HepG2 (cell line): ENCODE measurements around the gene TBX6. TPM values are rescaled to one million over a fixed set of nuclear protein-coding genes. Genes with fewer than 3 reads are reported as not detected.

Experiments
- AGO2 ChIP-seq: fragments of 200-400 bp; formaldehyde crosslinking; optimal IDR thresholded peaks from 2 replicates; pipeline ENCODE3; 2017; ENCODE audit warnings: mild to moderate bottlenecking, low read depth, low read length, moderate library complexity
- FOXP4 ChIP-seq: sonication (generic); formaldehyde crosslinking; IDR thresholded peaks from 2 replicates; pipeline ENCODE4 v1.4.0; 2020; ENCODE audit warnings: missing genetic modification reagents
- NAIF1 ChIP-seq: sonication (generic); formaldehyde crosslinking; IDR thresholded peaks from 2 replicates; pipeline ENCODE4 v1.5.0; 2020; ENCODE audit warnings: mild to moderate bottlenecking, missing genetic modification reagents, borderline replicate concordance
- RBFOX2 ChIP-seq: fragments of 200-400 bp; formaldehyde crosslinking; IDR thresholded peaks from 2 replicates; pipeline ENCODE4 v1.6.1; 2017; ENCODE audit warnings: low read depth, mild to moderate bottlenecking, low read length
- SIN3A ChIP-seq: IDR thresholded peaks from 2 replicates; pipeline ENCODE4 v1.6.1; 2011; ENCODE audit warnings: low read depth, mild to moderate bottlenecking, control low read depth, low read length, borderline replicate concordance
- ZMAT3 ChIP-seq: sonication (generic); formaldehyde crosslinking; conservative IDR thresholded peaks from 2 replicates; pipeline ENCODE4 v1.7.0; 2021; ENCODE audit warnings: missing genetic modification reagents
- ZMYM2 ChIP-seq: sonication (generic); formaldehyde crosslinking; IDR thresholded peaks from 2 replicates; pipeline ENCODE4 v1.8.0; 2022; ENCODE audit warnings: mild to moderate bottlenecking, missing genetic modification reagents
- ZNF235 ChIP-seq: sonication (generic); formaldehyde crosslinking; IDR thresholded peaks from 2 replicates; pipeline ENCODE4 v1.8.1; 2023; ENCODE audit warnings: mild to moderate bottlenecking, missing genetic modification reagents, borderline replicate concordance
- ZNF280B ChIP-seq: sonication (generic); formaldehyde crosslinking; IDR thresholded peaks from 2 replicates; pipeline ENCODE4 v1.5.0; 2020; ENCODE audit warnings: missing genetic modification reagents, mild to moderate bottlenecking, borderline replicate concordance
- ZNF430 ChIP-seq: sonication (generic); formaldehyde crosslinking; IDR thresholded peaks from 2 replicates; pipeline ENCODE4 v1.9.0; 2021; ENCODE audit warnings: mild to moderate bottlenecking, missing genetic modification reagents
- ZNF629 ChIP-seq: sonication (generic); formaldehyde crosslinking; conservative IDR thresholded peaks from 2 replicates; pipeline ENCODE4 v1.5.0; 2020; ENCODE audit warnings: missing genetic modification reagents
- polyA plus RNA-seq, 8 experiments: library from polyadenylated mRNA; depleted of rRNA in 3 of 8; stranded (reverse) in 7 of 8; unstranded in 1 of 8; fragments of >200 nt; fragmentation: Illumina TruSeq in 4 of 8; extraction: Trizol in 4 of 8; gene quantifications; 2 replicates each; pipeline versions ENCODE4 v1.2.1 to v1.2.3, GENCODE V29; 2011 to 2016; ENCODE audit warnings: low read depth in 4 of 8, missing spikeins in 1 of 8, mixed read lengths in 1 of 8; ENCODE audit not compliant: insufficient read depth in 1 of 8
- total RNA-seq, 5 experiments: library from RNA; depleted of rRNA; stranded (reverse); fragments of >200 nt; fragmentation: Illumina TruSeq; extraction: Trizol; gene quantifications; 2 replicates each; pipeline ENCODE4 v1.2.3, GENCODE V29; 2016; ENCODE audit warnings: low read depth in 1 of 5
- TF ChIP-seq, protein P1 (sequence below): sonication (generic); formaldehyde crosslinking; IDR thresholded peaks from 2 replicates; pipeline ENCODE4 v1.4.0; 2020; ENCODE audit warnings: missing genetic modification reagents, mild to moderate bottlenecking, borderline replicate concordance
- TF ChIP-seq, protein P2 (sequence below): sonication (generic); formaldehyde crosslinking; IDR thresholded peaks from 2 replicates; pipeline ENCODE4 v1.5.0; 2020; ENCODE audit warnings: missing genetic modification reagents, mild to moderate bottlenecking, borderline replicate concordance
- TF ChIP-seq, protein P3 (sequence below): sonication (generic); formaldehyde crosslinking; IDR thresholded peaks from 2 replicates; pipeline ENCODE4 v1.5.1; 2020; ENCODE audit warnings: mild to moderate bottlenecking, missing genetic modification reagents, borderline replicate concordance

TBX6 gene
- total and polyA plus RNA-seq, 2 of the 13 experiments (the other 11 are each of a cell fraction or from before 2014, with no cell fraction given) = 0.24 to 0.42 TPM

DNA sequence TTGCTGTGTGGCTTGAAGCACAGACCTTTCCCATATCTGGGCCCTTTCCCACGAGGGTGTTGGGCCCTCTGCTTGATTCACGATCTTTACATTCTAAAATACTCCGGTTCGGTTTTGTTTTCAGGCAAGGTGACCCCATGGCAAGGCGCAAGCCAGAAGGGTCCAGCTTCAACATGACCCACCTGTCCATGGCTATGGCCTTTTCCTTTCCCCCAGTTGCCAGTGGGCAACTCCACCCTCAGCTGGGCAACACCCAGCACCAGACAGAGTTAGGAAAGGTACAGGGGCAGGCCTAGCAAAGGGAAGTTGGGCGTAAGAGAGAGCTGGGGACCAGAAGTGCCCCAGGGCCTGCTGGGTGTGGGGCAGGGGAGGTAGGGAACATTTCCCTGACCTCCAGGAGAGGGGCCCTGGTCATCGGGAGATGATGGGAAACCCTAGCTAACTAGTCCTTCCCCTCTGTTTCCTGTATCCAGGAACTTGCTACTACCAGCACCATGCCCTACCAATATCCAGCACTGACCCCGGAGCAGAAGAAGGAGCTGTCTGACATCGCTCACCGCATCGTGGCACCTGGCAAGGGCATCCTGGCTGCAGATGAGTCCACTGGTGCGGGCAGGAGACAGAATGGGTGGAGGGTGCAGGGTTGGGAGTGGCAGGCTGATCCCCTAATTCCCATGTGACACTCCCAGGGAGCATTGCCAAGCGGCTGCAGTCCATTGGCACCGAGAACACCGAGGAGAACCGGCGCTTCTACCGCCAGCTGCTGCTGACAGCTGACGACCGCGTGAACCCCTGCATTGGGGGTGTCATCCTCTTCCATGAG lies 24.8 kb downstream of the TBX6 start (continued):
- TF ChIP-seq, protein P1, sequence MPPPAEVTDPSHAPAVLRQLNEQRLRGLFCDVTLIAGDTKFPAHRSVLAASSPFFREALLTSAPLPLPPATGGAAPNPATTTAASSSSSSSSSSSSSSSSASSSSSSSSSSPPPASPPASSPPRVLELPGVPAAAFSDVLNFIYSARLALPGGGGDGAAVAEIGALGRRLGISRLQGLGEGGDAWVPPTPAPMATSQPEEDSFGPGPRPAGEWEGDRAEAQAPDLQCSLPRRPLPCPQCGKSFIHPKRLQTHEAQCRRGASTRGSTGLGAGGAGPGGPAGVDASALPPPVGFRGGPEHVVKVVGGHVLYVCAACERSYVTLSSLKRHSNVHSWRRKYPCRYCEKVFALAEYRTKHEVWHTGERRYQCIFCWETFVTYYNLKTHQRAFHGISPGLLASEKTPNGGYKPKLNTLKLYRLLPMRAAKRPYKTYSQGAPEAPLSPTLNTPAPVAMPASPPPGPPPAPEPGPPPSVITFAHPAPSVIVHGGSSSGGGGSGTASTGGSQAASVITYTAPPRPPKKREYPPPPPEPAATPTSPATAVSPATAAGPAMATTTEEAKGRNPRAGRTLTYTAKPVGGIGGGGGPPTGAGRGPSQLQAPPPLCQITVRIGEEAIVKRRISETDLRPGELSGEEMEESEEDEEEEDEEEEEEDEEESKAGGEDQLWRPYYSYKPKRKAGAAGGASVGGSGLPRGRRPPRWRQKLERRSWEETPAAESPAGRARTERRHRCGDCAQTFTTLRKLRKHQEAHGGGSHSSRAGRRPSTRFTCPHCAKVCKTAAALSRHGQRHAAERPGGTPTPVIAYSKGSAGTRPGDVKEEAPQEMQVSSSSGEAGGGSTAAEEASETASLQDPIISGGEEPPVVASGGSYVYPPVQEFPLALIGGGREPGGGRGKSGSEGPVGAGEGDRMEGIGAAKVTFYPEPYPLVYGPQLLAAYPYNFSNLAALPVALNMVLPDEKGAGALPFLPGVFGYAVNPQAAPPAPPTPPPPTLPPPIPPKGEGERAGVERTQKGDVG = no peak
- TF ChIP-seq ZNF629 = no peak
- 0 out of 2 replicates have a peak, but pooled peaks have one; percentile 65 for TF ChIP-seq ZNF430 (CRISPR knock-in tag)
- TF ChIP-seq SIN3A = 0 out of 2 replicates have a peak, but pooled peaks have one; percentile 11
- TF ChIP-seq, protein P2, sequence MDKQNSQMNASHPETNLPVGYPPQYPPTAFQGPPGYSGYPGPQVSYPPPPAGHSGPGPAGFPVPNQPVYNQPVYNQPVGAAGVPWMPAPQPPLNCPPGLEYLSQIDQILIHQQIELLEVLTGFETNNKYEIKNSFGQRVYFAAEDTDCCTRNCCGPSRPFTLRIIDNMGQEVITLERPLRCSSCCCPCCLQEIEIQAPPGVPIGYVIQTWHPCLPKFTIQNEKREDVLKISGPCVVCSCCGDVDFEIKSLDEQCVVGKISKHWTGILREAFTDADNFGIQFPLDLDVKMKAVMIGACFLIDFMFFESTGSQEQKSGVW (CRISPR knock-in tag) = no peak
- TF ChIP-seq AGO2 = peak; percentile 64
- TF ChIP-seq ZMYM2 (CRISPR knock-in tag) = no peak
- TF ChIP-seq ZNF280B (CRISPR knock-in tag) = peak; percentile 82
- TF ChIP-seq ZMAT3 = no peak
- TF ChIP-seq RBFOX2 = peak; percentile 69
- no peak for TF ChIP-seq NAIF1 (CRISPR knock-in tag)
- no peak for TF ChIP-seq FOXP4 (CRISPR knock-in tag)
- TF ChIP-seq, protein P3, sequence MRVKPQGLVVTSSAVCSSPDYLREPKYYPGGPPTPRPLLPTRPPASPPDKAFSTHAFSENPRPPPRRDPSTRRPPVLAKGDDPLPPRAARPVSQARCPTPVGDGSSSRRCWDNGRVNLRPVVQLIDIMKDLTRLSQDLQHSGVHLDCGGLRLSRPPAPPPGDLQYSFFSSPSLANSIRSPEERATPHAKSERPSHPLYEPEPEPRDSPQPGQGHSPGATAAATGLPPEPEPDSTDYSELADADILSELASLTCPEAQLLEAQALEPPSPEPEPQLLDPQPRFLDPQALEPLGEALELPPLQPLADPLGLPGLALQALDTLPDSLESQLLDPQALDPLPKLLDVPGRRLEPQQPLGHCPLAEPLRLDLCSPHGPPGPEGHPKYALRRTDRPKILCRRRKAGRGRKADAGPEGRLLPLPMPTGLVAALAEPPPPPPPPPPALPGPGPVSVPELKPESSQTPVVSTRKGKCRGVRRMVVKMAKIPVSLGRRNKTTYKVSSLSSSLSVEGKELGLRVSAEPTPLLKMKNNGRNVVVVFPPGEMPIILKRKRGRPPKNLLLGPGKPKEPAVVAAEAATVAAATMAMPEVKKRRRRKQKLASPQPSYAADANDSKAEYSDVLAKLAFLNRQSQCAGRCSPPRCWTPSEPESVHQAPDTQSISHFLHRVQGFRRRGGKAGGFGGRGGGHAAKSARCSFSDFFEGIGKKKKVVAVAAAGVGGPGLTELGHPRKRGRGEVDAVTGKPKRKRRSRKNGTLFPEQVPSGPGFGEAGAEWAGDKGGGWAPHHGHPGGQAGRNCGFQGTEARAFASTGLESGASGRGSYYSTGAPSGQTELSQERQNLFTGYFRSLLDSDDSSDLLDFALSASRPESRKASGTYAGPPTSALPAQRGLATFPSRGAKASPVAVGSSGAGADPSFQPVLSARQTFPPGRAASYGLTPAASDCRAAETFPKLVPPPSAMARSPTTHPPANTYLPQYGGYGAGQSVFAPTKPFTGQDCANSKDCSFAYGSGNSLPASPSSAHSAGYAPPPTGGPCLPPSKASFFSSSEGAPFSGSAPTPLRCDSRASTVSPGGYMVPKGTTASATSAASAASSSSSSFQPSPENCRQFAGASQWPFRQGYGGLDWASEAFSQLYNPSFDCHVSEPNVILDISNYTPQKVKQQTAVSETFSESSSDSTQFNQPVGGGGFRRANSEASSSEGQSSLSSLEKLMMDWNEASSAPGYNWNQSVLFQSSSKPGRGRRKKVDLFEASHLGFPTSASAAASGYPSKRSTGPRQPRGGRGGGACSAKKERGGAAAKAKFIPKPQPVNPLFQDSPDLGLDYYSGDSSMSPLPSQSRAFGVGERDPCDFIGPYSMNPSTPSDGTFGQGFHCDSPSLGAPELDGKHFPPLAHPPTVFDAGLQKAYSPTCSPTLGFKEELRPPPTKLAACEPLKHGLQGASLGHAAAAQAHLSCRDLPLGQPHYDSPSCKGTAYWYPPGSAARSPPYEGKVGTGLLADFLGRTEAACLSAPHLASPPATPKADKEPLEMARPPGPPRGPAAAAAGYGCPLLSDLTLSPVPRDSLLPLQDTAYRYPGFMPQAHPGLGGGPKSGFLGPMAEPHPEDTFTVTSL (CRISPR knock-in tag) = no peak
- TF ChIP-seq ZNF235 = no peak
